AG04450 (cell line): ENCODE measurements around the gene SERPINF2. TPM values are rescaled to one million over a fixed set of nuclear protein-coding genes. Genes with fewer than 3 reads are reported as not detected.

ENCODE experiments used
- CTCF ChIA-PET: fragments of 300-600, 350-600 bp; formaldehyde crosslinking; extraction: SDS; loops from one replicate; lab custom pipeline; 2022; ENCODE audit warnings: antibody characterized with exemption, inconsistent platforms; lab: Charles Lee
- POLR2A ChIA-PET: fragments of 350-600 bp; formaldehyde crosslinking; extraction: SDS; loops from one replicate; lab custom pipeline; 2021; ENCODE audit warnings: antibody characterized with exemption, inconsistent platforms; lab: Yijun Ruan, JAX
- DNase-seq: peaks from one replicate; pipeline ENCODE4 v3.0.0-alpha.2; 2011; ENCODE audit warnings: low read depth, low spot score
- H3K27ac ChIP-seq: one replicate; pipeline ENCODE4 v1.5.1; 2012; ENCODE audit warnings: low read depth, low read length, control low read depth
- H3K27me3 ChIP-seq: one replicate; pipeline ENCODE4 v1.6.0; 2012; ENCODE audit warnings: low read length; ENCODE audit not compliant: control insufficient read depth, insufficient read depth
- H3K4me3 ChIP-seq: 2 replicates; pipeline ENCODE4 v1.5.1; 2011; ENCODE audit warnings: mild to moderate bottlenecking, low read depth, low read length, control low read depth
- H3K9me3 ChIP-seq: 2 replicates; pipeline ENCODE4 v1.5.1; 2012; ENCODE audit warnings: low read length; ENCODE audit not compliant: control insufficient read depth, insufficient read depth
- CTCF ChIP-seq: IDR thresholded peaks from 2 replicates; pipeline ENCODE4 v1.5.1; 2011; ENCODE audit warnings: low read depth, low read length, control low read depth, inconsistent platforms
- polyA plus RNA-seq: library from polyadenylated mRNA; depleted of rRNA; stranded (reverse); fragments of >200 nt; gene quantifications from 2 replicates; pipeline ENCODE4 v1.2.3, GENCODE V29; 2011

The SERPINF2 gene
- polyA plus RNA-seq, 1 experiment = not detected

- TF ChIP-seq CTCF = no peak
- no peak for DNase-seq
- ChIA-PET CTCF (interaction anchor here (1.0 kb wide), 1 partner anchor 74 kb away, joined by 4 read pairs; no protein-coding TSS in a partner anchor), POLR2A (interaction anchor here (1.2 kb wide), 1 partner anchor 74 kb away, joined by 3 read pairs; no protein-coding TSS in a partner anchor)
- Histone ChIP-seq H3K27ac (peak within 1 kb of the TSS; percentile 70), H3K27me3 (no peaks in the 10 kb centered on the region), H3K4me3 (peak within 1 kb of the TSS; percentile 66), H3K9me3 (no peaks in the 10 kb centered on the region; the same call in 1 of the 2 replicates)
These were observed 32.5 kb upstream of the SERPINF2 start, which contains the start of gene TLCD2 for GRCh38 chr17:1709971-1710806. Gene TLCD2, minus strand, starts transcription at chr17:1710377. Its CDS starts 135 bp downstream, at chr17:1710242.

GRCh38 chr17:1710807-1711553 is 31.7 kb upstream of the SERPINF2 start:
- CTCF ChIA-PET = no interaction called here
- POLR2A ChIA-PET = no interaction called here
- no peak for TF ChIP-seq CTCF
- Histone ChIP-seq H3K27ac (peak overlapping the region; percentile 70), H3K27me3 (no peaks in the 10 kb centered on the region), H3K4me3 (peak overlapping the region; percentile 66), H3K9me3 (no peaks in the 10 kb centered on the region; the same call in 1 of the 2 replicates)
- no peak for DNase-seq

GRCh38 chr17:1711804-1712203 is 30.9 kb upstream of the SERPINF2 start:
- no peak for TF ChIP-seq CTCF
- POLR2A ChIA-PET = no interaction called here
- Histone ChIP-seq H3K27me3 (no peaks in the 10 kb centered on the region), H3K9me3 (no peaks in the 10 kb centered on the region; the same call in 1 of the 2 replicates), H3K4me3 (no peak overlapping the region), H3K27ac (no peak overlapping the region)
- DNase-seq = no peak
- CTCF ChIA-PET = no interaction called here

GRCh38 chr17:1712271-1712670 is 30.4 kb upstream of the SERPINF2 start:
- H3K9me3 ChIP-seq = no peaks in the 10 kb centered on the region; the same call in 1 of the 2 replicates
- H3K27ac ChIP-seq = peak overlapping the region; percentile 47
- ChIA-PET CTCF (interaction anchor here (1.2 to 2.2 kb wide), 2 partner anchors 71 to 138 kb away, joined by 4 to 8 read pairs; no protein-coding TSS in a partner anchor), POLR2A (interaction anchor here (0.7 to 5.5 kb wide), 2 partner anchors 42 to 62 kb away, joined by 4 to 48 read pairs; partner anchors contain the start of gene RILP)
- TF ChIP-seq CTCF = no peak
- H3K4me3 ChIP-seq = peak overlapping the region; percentile 92
- no peaks in the 10 kb centered on the region for H3K27me3 ChIP-seq
- DNase-seq = no peak
